Liver (tissue), 9 donors: ENCODE measurements around the gene SEMA4F. TPM values are rescaled to one million over a fixed set of nuclear protein-coding genes. Genes with fewer than 3 reads are reported as not detected.

Source experiments
- DNase-seq: peaks from one replicate; pipeline ENCODE4 v3.0.0-alpha.2; 2017; ENCODE audit warnings: low spot score
- H3K27ac ChIP-seq, 2 donors: one replicate each; pipeline ENCODE4 v1.7.0; 2013; ENCODE audit warnings: inconsistent platforms in 2 of 2, low read length in 2 of 2, control low read depth in 1 of 2, low read depth in 1 of 2, mild to moderate bottlenecking in 1 of 2
- H3K27me3 ChIP-seq, 4 donors: one replicate each; pipeline versions ENCODE4 v1.6.1 to v1.7.0; 2013; ENCODE audit warnings: low read length in 3 of 4, inconsistent platforms in 1 of 4, mild to moderate bottlenecking in 1 of 4, moderate library complexity in 1 of 4; ENCODE audit not compliant: control insufficient read depth in 4 of 4, insufficient read depth in 4 of 4
- H3K36me3 ChIP-seq, 4 donors: one replicate each; pipeline versions ENCODE4 v1.6.1 to v1.7.0; 2013; ENCODE audit warnings: low read length in 3 of 4, mild to moderate bottlenecking in 3 of 4, low read depth in 1 of 4, moderate library complexity in 1 of 4; ENCODE audit not compliant: control insufficient read depth in 4 of 4, insufficient read depth in 3 of 4
- H3K4me1 ChIP-seq, 4 donors: one replicate each; pipeline versions ENCODE4 v1.6.1 to v1.7.0; 2013; ENCODE audit warnings: low read length in 3 of 4, mild to moderate bottlenecking in 3 of 4, moderate library complexity in 1 of 4; ENCODE audit not compliant: control insufficient read depth in 4 of 4, insufficient read depth in 4 of 4
- H3K4me3 ChIP-seq, 3 donors: one replicate each; pipeline versions ENCODE4 v1.6.1 to v1.7.0; 2013; ENCODE audit warnings: low read length in 3 of 3, control low read depth in 1 of 3, low read depth in 1 of 3, mild to moderate bottlenecking in 1 of 3
- H3K9ac ChIP-seq, 2 donors: one replicate each; pipeline ENCODE4 v1.7.0; 2013; ENCODE audit warnings: low read length in 2 of 2, mild to moderate bottlenecking in 2 of 2, moderate library complexity in 2 of 2, control low read depth in 1 of 2, low read depth in 1 of 2
- H3K9me3 ChIP-seq, 4 donors: one replicate each; pipeline versions ENCODE4 v1.6.1 to v1.7.0; 2013; ENCODE audit warnings: low read length in 3 of 4; ENCODE audit not compliant: control insufficient read depth in 4 of 4
- CTCF ChIP-seq: fragments of 150-350 bp; IDR thresholded peaks from 2 replicates; pipeline ENCODE4 v1.5.1; 2017; ENCODE audit warnings: improper control_type of control experiment, low read depth, low read length; ENCODE audit not compliant: missing input control
- EGR1 ChIP-seq, 2 donors: IDR thresholded peaks; 2 replicates each; pipeline ENCODE4 v1.6.1; 2016 to 2018; ENCODE audit warnings: antibody characterized with exemption in 2 of 2, low read depth in 2 of 2
- FOXA1 ChIP-seq: IDR thresholded peaks from 2 replicates; pipeline ENCODE4 v1.6.1; 2016; ENCODE audit warnings: antibody characterized with exemption
- FOXA2 ChIP-seq: IDR thresholded peaks from 2 replicates; pipeline ENCODE4 v1.6.1; 2016; ENCODE audit warnings: antibody characterized with exemption
- GABPA ChIP-seq, 2 donors: IDR thresholded peaks in 1 of 2; conservative IDR thresholded peaks in 1 of 2; 2 replicates each; pipeline ENCODE4 v1.6.1; 2016; ENCODE audit warnings: antibody characterized with exemption in 2 of 2, mild to moderate bottlenecking in 1 of 2, moderate library complexity in 1 of 2
- HNF4A ChIP-seq, 2 donors: conservative IDR thresholded peaks; 2 replicates each; pipeline ENCODE4 v1.6.1; 2016; ENCODE audit warnings: antibody characterized with exemption in 2 of 2, mild to moderate bottlenecking in 2 of 2
- HNF4G ChIP-seq: IDR thresholded peaks from 2 replicates; pipeline ENCODE4 v1.6.1; 2016; ENCODE audit warnings: antibody characterized with exemption
- JUND ChIP-seq, 2 donors: IDR thresholded peaks; 2 replicates each; pipeline ENCODE4 v1.6.1; 2016; ENCODE audit warnings: antibody characterized with exemption in 2 of 2
- NR2F2 ChIP-seq: IDR thresholded peaks from 2 replicates; pipeline ENCODE4 v1.6.1; 2016; ENCODE audit warnings: antibody characterized with exemption
- RAD21 ChIP-seq, 2 donors: IDR thresholded peaks; 2 replicates each; pipeline ENCODE4 v1.6.1; 2016; ENCODE audit warnings: antibody characterized with exemption in 2 of 2, mild to moderate bottlenecking in 2 of 2
- RXRA ChIP-seq, 2 donors: IDR thresholded peaks; 2 replicates each; pipeline ENCODE4 v1.6.1; 2017 to 2018; ENCODE audit warnings: antibody characterized with exemption in 2 of 2, mild to moderate bottlenecking in 1 of 2
- SP1 ChIP-seq: IDR thresholded peaks from 2 replicates; pipeline ENCODE4 v1.6.1; 2018; ENCODE audit warnings: antibody characterized with exemption, mild to moderate bottlenecking
- TAF1 ChIP-seq: conservative IDR thresholded peaks from 2 replicates; pipeline ENCODE4 v1.6.1; 2016; ENCODE audit warnings: antibody characterized with exemption, mild to moderate bottlenecking
- YY1 ChIP-seq: IDR thresholded peaks from 2 replicates; pipeline ENCODE4 v1.6.1; 2016; ENCODE audit warnings: antibody characterized with exemption, mild to moderate bottlenecking
- WGBS: extraction: QIAGEN DNeasy Blood & Tissue Kit; methylation state at CpG from one replicate; pipeline ENCODE4 v1.1.7; 2013; 5-methylcytosine and 5-hydroxymethylcytosine counted together
- polyA plus RNA-seq, 2 donors: library from polyadenylated mRNA; stranded (reverse) in 1 of 2; unstranded in 1 of 2; fragments of 200-250 nt in 1 of 2; fragments of >200 nt in 1 of 2; fragmentation: Nextera tagmentation in 1 of 2; extraction: Ambion mirVana in 1 of 2; gene quantifications; one replicate each; pipeline versions ENCODE4 v1.2.1 to v1.2.3, GENCODE V29; 2013 to 2015
- total RNA-seq, 2 donors: library from RNA; depleted of rRNA; stranded (reverse); fragments of >200 nt; gene quantifications; one replicate each; pipeline ENCODE4 v1.2.3, GENCODE V29; 2014
- TF ChIP-seq, protein P1 (sequence below): IDR thresholded peaks from 2 replicates; pipeline ENCODE4 v1.6.1; 2016; ENCODE audit warnings: antibody characterized with exemption, mild to moderate bottlenecking
- TF ChIP-seq, protein P2 (sequence below): IDR thresholded peaks from 2 replicates; pipeline ENCODE4 v1.6.1; 2016; ENCODE audit warnings: antibody characterized with exemption
- TF ChIP-seq, protein P3 (sequence below): IDR thresholded peaks from 2 replicates; pipeline ENCODE4 v1.6.1; 2016; ENCODE audit warnings: antibody characterized with exemption
- TF ChIP-seq, protein P4 (sequence below): IDR thresholded peaks from 2 replicates; pipeline ENCODE4 v1.6.1; 2016; ENCODE audit warnings: antibody characterized with exemption
- donor health status: healthy.
- donor health status: healthy.
- donor health status: healthy.
- donor health status: healthy.
- donor health status: healthy.

The SEMA4F gene
- total and polyA plus RNA-seq, 4 donors = 0.57 to 1.1 (median 0.96) TPM

DNA sequence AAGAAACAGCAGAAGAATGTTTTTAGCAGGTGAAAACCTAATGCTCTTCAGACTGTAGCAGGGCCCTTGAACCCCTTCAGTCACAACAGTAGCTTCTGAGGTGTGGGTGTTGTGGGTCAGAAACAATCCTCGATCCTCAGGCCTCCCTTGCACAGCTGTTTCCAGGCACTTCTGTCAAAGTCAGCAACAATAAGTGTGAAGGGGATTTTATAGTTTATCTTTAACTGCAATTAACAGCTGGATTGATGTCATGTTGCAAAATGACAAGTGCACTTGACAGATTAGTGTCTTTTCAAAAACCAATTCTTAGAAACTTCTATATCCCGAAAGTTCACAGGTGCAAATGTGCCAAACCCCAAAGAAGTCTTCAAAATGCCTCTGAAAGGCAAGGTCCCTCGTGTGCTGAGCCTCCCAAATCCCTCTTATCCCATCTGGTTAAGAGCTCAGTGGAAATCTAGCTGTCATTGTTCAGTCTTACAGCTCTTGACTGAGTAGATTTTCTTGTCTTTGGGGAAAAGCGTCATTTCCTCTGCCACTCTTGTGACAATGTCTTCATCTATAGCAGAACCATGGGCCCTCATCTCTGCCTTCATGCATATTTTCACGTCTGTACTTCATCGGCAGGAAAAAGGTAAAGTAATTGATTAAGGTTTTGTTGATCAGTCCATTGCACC lies 35.5 kb upstream of the SEMA4F start:
- Histone ChIP-seq H3K27me3 (peaks cover 0 to 4% (median 0%) of the 10 kb centered on the region in 4 donors), H3K4me1 (no peaks in the 10 kb centered on the region), H3K36me3 (no peaks in the 10 kb centered on the region), H3K27ac (no peak overlapping the region), H3K4me3 (no peak overlapping the region), H3K9ac (no peak overlapping the region), H3K9me3 (peaks cover 0 to 2% (median 0%) of the 10 kb centered on the region in 4 donors)
- TF ChIP-seq TAF1 (no peak), FOXA2 (no peak), CTCF (no peak), YY1 (no peak), GABPA (IDR thresholded peaks at IDR 0.05 in 1 of 2, conservative IDR thresholded peaks at IDR 0.05 in 1 of 2) (no peak), NR2F2 (no peak), EGR1 (IDR thresholded peaks at IDR 0.05; ENCODE audit: low read depth in 2 of 2) (no peak), SP1 (no peak), HNF4A (conservative IDR thresholded peaks at IDR 0.05) (no peak), HNF4G (no peak), RXRA (IDR thresholded peaks at IDR 0.05) (no peak), FOXA1 (no peak), RAD21 (IDR thresholded peaks at IDR 0.05) (no peak), JUND (IDR thresholded peaks at IDR 0.05) (no peak)
- TF ChIP-seq, protein P1, sequence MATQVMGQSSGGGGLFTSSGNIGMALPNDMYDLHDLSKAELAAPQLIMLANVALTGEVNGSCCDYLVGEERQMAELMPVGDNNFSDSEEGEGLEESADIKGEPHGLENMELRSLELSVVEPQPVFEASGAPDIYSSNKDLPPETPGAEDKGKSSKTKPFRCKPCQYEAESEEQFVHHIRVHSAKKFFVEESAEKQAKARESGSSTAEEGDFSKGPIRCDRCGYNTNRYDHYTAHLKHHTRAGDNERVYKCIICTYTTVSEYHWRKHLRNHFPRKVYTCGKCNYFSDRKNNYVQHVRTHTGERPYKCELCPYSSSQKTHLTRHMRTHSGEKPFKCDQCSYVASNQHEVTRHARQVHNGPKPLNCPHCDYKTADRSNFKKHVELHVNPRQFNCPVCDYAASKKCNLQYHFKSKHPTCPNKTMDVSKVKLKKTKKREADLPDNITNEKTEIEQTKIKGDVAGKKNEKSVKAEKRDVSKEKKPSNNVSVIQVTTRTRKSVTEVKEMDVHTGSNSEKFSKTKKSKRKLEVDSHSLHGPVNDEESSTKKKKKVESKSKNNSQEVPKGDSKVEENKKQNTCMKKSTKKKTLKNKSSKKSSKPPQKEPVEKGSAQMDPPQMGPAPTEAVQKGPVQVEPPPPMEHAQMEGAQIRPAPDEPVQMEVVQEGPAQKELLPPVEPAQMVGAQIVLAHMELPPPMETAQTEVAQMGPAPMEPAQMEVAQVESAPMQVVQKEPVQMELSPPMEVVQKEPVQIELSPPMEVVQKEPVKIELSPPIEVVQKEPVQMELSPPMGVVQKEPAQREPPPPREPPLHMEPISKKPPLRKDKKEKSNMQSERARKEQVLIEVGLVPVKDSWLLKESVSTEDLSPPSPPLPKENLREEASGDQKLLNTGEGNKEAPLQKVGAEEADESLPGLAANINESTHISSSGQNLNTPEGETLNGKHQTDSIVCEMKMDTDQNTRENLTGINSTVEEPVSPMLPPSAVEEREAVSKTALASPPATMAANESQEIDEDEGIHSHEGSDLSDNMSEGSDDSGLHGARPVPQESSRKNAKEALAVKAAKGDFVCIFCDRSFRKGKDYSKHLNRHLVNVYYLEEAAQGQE = no peak
- TF ChIP-seq, protein P2, sequence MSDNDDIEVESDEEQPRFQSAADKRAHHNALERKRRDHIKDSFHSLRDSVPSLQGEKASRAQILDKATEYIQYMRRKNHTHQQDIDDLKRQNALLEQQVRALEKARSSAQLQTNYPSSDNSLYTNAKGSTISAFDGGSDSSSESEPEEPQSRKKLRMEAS = no peak
- TF ChIP-seq, protein P3, sequence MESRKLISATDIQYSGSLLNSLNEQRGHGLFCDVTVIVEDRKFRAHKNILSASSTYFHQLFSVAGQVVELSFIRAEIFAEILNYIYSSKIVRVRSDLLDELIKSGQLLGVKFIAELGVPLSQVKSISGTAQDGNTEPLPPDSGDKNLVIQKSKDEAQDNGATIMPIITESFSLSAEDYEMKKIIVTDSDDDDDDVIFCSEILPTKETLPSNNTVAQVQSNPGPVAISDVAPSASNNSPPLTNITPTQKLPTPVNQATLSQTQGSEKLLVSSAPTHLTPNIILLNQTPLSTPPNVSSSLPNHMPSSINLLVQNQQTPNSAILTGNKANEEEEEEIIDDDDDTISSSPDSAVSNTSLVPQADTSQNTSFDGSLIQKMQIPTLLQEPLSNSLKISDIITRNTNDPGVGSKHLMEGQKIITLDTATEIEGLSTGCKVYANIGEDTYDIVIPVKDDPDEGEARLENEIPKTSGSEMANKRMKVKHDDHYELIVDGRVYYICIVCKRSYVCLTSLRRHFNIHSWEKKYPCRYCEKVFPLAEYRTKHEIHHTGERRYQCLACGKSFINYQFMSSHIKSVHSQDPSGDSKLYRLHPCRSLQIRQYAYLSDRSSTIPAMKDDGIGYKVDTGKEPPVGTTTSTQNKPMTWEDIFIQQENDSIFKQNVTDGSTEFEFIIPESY = no peak
- TF ChIP-seq, protein P4, sequence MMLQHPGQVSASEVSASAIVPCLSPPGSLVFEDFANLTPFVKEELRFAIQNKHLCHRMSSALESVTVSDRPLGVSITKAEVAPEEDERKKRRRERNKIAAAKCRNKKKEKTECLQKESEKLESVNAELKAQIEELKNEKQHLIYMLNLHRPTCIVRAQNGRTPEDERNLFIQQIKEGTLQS = no peak
- DNase-seq = no peak
- 72% methylated on average over 6 of the region's 6 CpGs for WGBS
